Measurements from ENCODE around the gene SLC25A47. TPM values are rescaled to one million over a fixed set of nuclear protein-coding genes. Genes with fewer than 3 reads are reported as not detected.
"Not testable (repeated sequence)": the region's sequence is repeated elsewhere in the genome, so short reads cannot be mapped to it uniquely, and the experiment has no call there.

SLC25A47 gene
- total and polyA plus RNA-seq, 2 donors = 0.08 TPM; not detected in 1

DNA sequence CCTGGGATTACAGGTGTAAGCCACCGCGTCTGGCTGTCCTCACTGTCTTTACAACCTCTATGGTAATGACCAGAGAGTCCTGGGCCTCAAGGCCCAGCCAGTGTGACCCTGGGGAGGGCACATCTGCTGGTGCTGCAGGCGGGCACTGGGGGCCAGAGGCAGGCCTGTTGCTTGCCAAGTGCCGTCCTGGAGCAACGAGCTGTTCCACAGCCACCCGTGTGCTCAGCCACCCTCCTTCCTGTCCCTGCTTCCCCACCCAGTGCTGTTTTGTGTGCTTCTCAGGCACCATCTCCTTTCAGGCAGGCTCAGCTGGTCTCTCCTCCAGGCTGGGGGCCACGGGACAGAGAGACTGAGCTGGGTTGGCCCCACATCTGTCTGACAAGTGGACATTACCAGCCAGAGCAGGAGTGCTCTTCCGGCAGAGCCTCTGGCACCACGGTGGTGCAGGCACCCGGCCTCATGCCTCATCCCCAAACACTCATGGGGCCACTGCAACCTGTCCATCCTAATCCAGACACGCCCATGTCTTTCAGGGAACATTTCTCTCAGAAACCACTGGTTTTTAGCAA is 9.0 kb downstream of the SLC25A47 start:
- H3K4me3 ChIP-seq (ENCODE audit: low read depth, low read length) = no peak overlapping the region
- H3K36me3 ChIP-seq (ENCODE audit: insufficient read depth) = peaks cover under 1% of the 10 kb centered on the region
- 82% methylated on average over 11 of the region's 11 CpGs for whole genome bisulfite sequencing
- no peak overlapping the region for H3K27ac ChIP-seq (ENCODE audit: low read depth)
- DNase-seq (ENCODE audit: extremely low spot score) = no peak
- no peaks in the 10 kb centered on the region for H3K4me1 ChIP-seq (ENCODE audit: insufficient read depth)

DNA sequence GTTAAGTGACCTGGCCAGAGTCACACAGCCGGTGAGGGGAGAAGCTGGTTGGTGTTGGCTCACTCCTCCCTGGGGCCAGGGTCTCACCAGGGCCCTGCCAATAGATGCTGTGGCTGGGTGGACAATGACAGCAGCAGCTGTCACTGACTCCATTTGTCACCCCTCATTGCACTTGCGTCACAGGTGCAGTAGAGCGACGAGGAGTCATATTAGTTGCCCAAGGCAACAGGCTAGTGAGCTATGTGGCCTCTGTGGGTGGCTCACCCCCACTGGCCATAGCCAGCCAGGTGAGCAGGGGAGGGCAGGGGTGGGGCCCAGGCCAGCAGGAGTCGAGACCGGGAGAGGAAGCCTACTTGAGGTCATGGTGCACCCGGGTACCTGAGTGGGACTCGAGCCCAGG is 9.7 kb downstream of the SLC25A47 start:
- peaks cover 1% of the 10 kb centered on the region for H3K36me3 ChIP-seq (ENCODE audit: insufficient read depth)
- WGBS = 92% methylated on average over 8 of the region's 8 CpGs
- H3K4me3 ChIP-seq (ENCODE audit: low read depth, low read length) = no peak overlapping the region
- DNase-seq (ENCODE audit: extremely low spot score) = no peak
- no peak overlapping the region for H3K27ac ChIP-seq (ENCODE audit: low read depth)
- no peaks in the 10 kb centered on the region for H3K4me1 ChIP-seq (ENCODE audit: insufficient read depth)

DNA sequence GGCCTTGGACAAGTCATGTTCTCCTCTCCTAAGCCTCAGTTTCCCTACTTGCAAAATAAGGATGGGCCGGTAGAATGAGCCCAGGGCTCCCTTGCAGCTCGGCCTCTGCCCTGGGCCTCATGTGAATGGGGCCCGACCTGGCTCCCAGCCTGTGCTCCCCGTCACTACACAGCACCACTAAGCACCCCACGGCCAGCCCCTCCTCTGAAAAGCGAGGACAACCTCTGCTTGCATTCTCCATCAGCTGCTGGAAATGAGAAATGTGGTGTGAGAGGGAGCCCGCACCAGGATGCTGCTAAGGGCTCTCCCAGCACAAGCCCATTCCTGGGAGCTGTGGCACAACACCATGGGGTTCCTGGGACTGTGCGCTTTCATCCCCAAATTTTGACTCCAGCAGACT is 10.2 kb downstream of the SLC25A47 start:
- WGBS = 90% methylated on average over 8 of the region's 8 CpGs
- no peak overlapping the region for H3K27ac ChIP-seq (ENCODE audit: low read depth)
- DNase-seq (ENCODE audit: extremely low spot score) = no peak
- peaks cover 1% of the 10 kb centered on the region for H3K36me3 ChIP-seq (ENCODE audit: insufficient read depth)
- no peak overlapping the region for H3K4me3 ChIP-seq (ENCODE audit: low read depth, low read length)
- no peaks in the 10 kb centered on the region for H3K4me1 ChIP-seq (ENCODE audit: insufficient read depth)

DNA sequence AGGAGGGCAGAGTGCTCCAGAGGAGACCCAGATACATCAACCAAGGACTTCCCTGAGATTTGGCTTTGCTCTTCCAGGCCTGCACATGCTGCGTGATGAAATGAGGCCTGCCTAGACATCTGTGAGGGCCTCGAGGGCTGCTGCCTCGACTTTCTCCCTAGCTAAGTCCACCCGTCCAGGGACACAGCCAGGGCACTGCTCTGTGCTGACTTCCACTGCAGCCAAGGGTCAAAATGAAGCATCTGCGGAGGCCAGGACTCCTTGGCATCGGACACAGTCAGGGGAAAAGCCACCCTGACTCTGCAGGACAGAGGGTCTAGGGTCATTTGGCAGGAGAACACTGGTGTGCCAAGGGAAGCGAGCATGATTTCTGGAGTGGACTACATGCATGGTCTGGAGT is 10.7 kb downstream of the SLC25A47 start:
- Histone ChIP-seq H3K36me3 (ENCODE audit: insufficient read depth) (peaks cover 1% of the 10 kb centered on the region), H3K27ac (ENCODE audit: low read depth) (no peak overlapping the region), H3K4me1 (ENCODE audit: insufficient read depth) (no peaks in the 10 kb centered on the region), H3K4me3 (ENCODE audit: low read depth, low read length) (no peak overlapping the region)
- WGBS = 76% methylated on average over 7 of the region's 7 CpGs
- no peak for DNase-seq (ENCODE audit: extremely low spot score)

DNA sequence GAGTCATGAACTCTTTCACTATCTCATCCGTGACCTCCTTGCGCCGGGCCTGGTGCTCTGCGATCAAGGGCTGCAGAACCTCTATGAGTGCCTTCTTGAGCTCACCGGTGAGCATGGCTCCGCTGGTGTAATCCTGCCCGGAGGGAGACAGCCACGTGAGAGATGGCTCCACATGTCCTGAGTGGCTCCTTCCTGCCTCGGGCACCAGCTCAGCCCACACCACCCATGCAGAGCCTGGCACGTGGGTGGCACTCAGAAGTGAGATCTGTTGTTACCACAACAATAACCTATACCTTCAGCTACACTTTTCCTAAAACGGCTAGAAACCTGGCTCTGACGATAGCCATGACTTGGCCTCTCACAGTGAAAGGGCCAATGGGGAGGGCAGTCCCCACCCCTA is 11.8 kb downstream of the SLC25A47 start:
- WGBS = 90% methylated on average over 12 of the region's 12 CpGs
- Histone ChIP-seq H3K4me1 (ENCODE audit: insufficient read depth) (no peaks in the 10 kb centered on the region), H3K27ac (ENCODE audit: low read depth) (no peak overlapping the region), H3K4me3 (ENCODE audit: low read depth, low read length) (no peak overlapping the region), H3K36me3 (ENCODE audit: insufficient read depth) (peaks cover 1% of the 10 kb centered on the region)
- DNase-seq (ENCODE audit: extremely low spot score) = no peak

DNA sequence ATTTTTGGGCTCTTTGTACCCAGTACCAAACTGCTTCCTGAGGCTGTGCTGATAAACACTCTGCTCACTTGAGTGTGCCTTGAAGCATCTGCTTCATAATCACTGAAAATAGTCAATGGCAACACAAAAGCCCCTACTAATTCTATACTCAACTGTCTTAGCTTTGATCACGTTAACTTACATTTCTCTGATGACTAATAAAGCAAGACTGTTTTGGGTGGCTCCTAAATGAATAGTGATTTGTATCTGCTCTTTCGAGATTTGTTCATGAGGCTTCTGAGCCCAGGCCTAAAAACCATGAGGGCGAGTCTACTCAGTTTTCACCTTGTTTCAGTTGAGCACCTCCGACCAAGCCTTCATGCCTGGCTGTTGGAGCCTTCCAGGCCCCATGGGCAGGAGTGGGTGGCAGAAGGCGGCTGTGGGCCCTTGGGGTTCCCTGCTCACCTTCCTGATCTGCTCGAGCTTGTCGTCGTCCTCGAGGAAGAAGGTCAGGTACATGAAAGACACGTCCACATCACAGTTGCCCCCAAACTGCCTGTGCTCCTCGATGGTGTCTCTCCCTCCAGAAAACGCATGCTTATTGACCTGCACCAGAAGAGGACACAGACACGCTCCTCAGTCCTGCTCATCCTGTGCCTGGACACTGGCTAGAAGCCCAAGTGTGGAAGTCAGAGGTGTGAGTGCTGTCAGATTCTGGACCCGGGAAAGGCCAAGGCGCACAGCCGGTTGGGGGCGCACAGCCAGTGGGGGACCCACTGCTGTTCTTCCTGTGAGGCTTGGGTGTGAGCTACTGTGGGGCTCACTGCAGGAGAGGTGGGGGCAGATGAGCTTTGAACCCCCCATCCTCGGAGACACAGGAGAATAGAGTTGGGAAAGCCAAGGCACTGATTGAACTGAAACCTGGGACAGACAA is 13.7 kb downstream of the SLC25A47 start:
- H3K4me3 ChIP-seq (ENCODE audit: low read depth, low read length) = no peak overlapping the region
- peaks cover 1% of the 10 kb centered on the region for H3K36me3 ChIP-seq (ENCODE audit: insufficient read depth)
- H3K4me1 ChIP-seq (ENCODE audit: insufficient read depth) = no peaks in the 10 kb centered on the region
- H3K27ac ChIP-seq (ENCODE audit: low read depth) = no peak overlapping the region
- DNase-seq (ENCODE audit: extremely low spot score) = no peak
- 92% methylated on average over 18 of the region's 18 CpGs for WGBS

DNA sequence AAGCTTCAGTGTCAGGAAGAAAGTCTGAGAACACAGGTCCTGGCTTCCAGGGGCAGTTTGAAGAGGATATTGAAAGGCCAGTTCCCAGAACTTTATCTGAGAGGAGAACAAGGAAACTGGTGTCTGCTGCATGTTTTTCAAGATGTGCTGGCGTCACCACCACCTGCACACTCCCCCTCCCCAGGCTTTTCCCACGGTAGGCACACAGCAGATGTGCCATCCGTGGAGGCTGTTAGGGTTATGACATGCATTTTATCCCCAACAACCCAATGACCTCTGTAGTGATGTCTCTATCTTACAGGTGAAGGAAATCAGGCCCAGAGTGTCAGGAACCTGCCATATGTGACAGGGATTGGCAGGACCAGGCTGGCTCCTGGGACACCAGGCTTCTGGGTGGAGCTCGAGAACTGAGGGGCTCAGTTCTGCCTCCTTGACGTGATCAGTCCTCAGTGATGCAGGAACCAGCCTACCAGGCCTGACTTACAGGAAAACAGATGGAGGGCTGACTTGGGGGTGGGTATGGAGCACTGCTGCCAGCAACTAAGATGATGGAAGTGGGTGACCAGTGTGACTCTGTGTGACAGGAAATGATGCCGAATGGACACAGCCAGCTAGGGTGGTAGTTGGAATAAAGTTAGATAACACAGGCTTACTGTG is 16.8 kb downstream of the SLC25A47 start:
- Histone ChIP-seq H3K4me1 (ENCODE audit: insufficient read depth) (no peaks in the 10 kb centered on the region), H3K27ac (ENCODE audit: low read depth) (no peak overlapping the region), H3K36me3 (ENCODE audit: insufficient read depth) (peaks cover 1% of the 10 kb centered on the region), H3K4me3 (ENCODE audit: low read depth, low read length) (no peak overlapping the region)
- WGBS = 86% methylated on average over 6 of the region's 6 CpGs
- no peak for DNase-seq (ENCODE audit: extremely low spot score)

DNA sequence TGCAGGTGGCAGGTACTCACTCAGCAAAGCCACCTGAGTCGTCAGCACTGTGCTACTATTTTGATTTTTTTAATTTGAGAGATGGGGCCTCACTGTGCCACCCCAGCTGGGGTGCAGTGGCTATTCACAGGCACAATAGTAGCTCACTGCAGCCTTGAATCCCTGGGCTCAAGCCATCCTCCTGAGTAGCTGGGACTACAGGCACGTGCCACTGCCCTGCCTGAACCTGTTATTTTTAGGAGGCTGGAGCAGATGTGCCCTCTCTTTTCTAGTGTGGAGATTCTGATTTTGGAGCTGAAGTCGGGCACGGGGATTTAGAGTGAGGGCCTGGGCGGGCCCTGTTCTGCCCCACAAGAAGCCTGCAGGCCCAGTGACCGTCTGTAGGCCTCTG is 17.3 kb downstream of the SLC25A47 start:
- WGBS = 86% methylated on average over 6 of the region's 6 CpGs
- Histone ChIP-seq H3K4me1 (ENCODE audit: insufficient read depth) (no peaks in the 10 kb centered on the region), H3K4me3 (ENCODE audit: low read depth, low read length) (no peak overlapping the region), H3K36me3 (ENCODE audit: insufficient read depth) (peaks cover 1% of the 10 kb centered on the region), H3K27ac (ENCODE audit: low read depth) (no peak overlapping the region)
- DNase-seq (ENCODE audit: extremely low spot score) = no peak

DNA sequence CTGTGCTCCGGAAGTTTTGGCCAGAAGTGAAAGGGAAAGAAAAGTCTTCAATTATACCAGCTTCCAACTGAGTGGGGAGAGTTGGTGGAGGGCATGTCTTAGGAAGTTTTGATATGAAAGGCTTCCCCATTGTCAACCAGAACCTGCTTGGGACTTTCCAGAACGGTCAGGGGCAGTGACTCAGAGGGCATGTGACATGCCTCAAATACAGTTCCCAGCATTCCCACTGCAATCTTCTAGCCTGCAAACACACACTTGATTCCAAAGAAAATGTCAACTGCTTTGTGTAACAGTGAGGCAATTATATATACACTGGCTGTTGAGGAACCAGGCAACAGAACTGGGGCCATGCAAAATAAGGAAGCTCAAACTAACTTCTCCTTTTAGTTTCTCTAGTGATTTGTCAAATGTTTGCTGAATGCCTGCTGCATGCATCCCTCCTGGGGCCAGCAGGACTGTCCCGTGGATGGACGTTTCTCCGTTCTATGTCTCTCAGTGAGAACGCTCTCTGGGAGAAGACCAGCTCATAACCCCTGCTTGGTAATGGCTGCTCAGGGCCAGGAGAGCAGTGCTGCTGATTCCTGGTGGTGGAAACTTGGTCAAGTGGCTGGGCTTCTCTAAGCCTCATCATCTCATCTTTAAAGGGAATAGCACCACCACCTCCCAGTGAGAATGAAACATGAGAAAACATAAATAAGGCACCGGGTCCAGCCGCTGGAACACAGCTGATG is 18.3 kb downstream of the SLC25A47 start:
- H3K27ac ChIP-seq (ENCODE audit: low read depth) = peak overlapping the region; percentile 43
- WGBS = 68% methylated on average over 8 of the region's 8 CpGs
- no peaks in the 10 kb centered on the region for H3K4me1 ChIP-seq (ENCODE audit: insufficient read depth)
- DNase-seq (ENCODE audit: extremely low spot score) = no peak
- H3K4me3 ChIP-seq (ENCODE audit: low read depth, low read length) = no peak overlapping the region
- H3K36me3 ChIP-seq (ENCODE audit: insufficient read depth) = peaks cover 1% of the 10 kb centered on the region

DNA sequence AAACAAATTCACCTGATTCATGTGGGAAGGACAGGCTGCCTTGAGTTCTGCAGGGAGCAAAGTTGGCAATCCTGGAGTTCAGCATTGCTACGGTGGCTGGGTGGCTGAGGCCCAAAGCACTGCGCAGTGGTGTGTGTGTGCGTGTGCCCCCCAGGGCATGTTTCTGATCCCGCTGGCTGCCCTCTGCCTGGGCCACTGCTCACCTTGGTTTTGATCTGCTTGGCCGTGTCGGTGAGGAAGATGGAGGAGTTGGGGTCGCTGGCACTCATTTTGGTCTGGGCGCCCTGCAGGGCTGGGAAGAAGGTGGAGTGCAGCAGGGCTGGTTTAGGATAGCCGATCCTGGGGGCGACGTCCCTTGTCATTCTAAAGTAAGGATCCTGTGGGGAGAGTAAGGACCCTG is 19.1 kb downstream of the SLC25A47 start:
- DNase-seq (ENCODE audit: extremely low spot score) = no peak
- 94% methylated on average over 11 of the region's 11 CpGs for WGBS
- H3K27ac ChIP-seq (ENCODE audit: low read depth) = no peak overlapping the region
- no peaks in the 10 kb centered on the region for H3K4me1 ChIP-seq (ENCODE audit: insufficient read depth)
- no peak overlapping the region for H3K4me3 ChIP-seq (ENCODE audit: low read depth, low read length)
- H3K36me3 ChIP-seq (ENCODE audit: insufficient read depth) = peaks cover under 1% of the 10 kb centered on the region

DNA sequence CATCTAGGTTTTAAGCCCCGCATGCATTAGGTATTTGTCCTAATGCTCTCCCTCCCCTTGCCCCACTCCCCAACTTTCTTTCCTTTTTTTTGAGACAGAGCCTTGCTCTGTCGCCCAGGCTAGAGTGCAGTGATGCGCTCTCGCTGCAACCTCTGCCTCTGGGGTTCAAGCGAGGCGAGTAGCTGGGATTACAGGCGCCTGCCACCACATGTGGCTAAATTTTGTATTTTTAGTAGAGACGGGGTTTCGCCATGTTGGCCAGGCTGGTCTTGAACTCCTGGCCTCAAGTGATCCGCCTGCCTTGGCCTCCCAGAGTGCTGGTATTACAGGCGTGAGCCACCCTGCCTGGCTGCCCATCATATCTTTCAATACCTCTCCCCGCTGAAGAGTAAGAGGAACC is 19.7 kb downstream of the SLC25A47 start:
- H3K4me1 ChIP-seq (ENCODE audit: insufficient read depth); DNase-seq (ENCODE audit: extremely low spot score); H3K27ac ChIP-seq (ENCODE audit: low read depth); H3K4me3 ChIP-seq (ENCODE audit: low read depth, low read length); H3K36me3 ChIP-seq (ENCODE audit: insufficient read depth): not testable (repeated sequence)
- WGBS = 96% methylated on average over 12 of the region's 12 CpGs

DNA sequence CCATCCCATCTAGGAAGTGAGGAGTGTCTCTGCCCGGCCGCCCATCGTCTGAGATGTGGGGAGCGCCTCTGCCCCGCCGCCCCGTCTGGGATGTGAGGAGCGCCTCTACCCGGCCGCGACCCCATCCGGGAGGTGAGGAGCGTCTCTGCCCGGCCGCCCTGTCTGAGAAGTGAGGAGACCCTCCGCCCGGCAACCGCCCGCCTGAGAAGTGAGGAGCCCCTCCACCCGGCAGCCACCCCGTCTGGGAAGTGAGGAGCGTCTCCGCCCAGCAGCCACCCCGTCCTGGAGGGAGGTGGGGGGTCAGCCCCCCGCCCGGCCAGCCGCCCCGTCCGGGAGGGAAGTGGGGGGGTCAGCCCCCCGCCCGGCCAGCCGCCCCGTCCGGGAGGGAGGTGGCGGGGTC is 21.5 kb downstream of the SLC25A47 start:
- not testable (repeated sequence) for H3K4me1 ChIP-seq (ENCODE audit: insufficient read depth); H3K4me3 ChIP-seq (ENCODE audit: low read depth, low read length); H3K36me3 ChIP-seq (ENCODE audit: insufficient read depth); H3K27ac ChIP-seq (ENCODE audit: low read depth); DNase-seq (ENCODE audit: extremely low spot score)
- 93% methylated on average over 27 of the region's 35 CpGs for WGBS

DNA sequence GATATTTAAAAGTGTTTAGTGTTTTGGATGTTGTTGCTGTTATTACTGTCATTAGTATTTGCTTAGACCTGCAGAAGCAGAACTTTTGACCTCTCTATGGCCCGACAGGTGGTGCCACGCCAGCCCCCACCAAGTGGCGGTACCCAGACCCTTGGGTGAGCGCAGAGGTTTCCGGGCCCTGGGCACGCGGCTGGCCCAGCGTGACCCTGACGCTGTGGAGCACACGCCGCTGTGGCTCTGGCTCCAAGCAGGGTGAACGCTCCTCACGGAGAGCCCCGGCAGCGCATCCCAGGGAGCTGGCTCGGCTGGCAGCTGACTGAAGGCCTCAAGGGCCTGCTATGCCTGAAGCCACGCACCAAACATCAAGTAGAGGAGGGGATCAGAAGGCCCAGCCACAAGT is 22.6 kb downstream of the SLC25A47 start:
- no peaks in the 10 kb centered on the region for H3K36me3 ChIP-seq (ENCODE audit: insufficient read depth)
- no peak overlapping the region for H3K4me3 ChIP-seq (ENCODE audit: low read depth, low read length)
- H3K27ac ChIP-seq (ENCODE audit: low read depth) = no peak overlapping the region
- DNase-seq (ENCODE audit: extremely low spot score) = no peak
- 96% methylated on average over 17 of the region's 17 CpGs for WGBS
- no peaks in the 10 kb centered on the region for H3K4me1 ChIP-seq (ENCODE audit: insufficient read depth)
